GM21576 (cell line): ENCODE results near the gene EFNA5.

Source experiments
- ATAC-seq: cut with Tn5 transposase; IDR thresholded peaks from one replicate; pipeline ENCODE4 v1.9.1; 2021; ENCODE audit warnings: mild to moderate bottlenecking, moderate library complexity; ENCODE audit not compliant: unreplicated experiment

Gene EFNA5

DNA sequence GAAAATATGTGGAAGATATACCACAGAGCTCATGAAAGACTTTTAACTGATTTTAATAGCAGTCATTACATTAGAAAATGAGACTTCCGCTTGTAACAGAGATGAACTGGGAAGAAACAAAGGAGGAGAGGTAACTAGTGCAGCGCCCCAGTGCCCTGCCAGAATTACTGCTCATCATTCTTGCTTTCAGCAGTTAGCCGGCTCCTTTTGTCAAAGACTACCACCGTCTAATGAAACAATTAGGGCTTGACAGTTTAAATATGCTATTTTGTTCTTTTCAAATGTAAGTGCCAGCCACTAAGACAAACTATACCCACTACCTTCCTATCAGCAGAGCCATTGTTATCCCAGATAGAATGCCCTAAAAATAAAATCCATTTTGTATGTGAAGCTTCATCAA, 328.4 kb downstream of the EFNA5 start:
- no peak for ATAC-seq

DNA sequence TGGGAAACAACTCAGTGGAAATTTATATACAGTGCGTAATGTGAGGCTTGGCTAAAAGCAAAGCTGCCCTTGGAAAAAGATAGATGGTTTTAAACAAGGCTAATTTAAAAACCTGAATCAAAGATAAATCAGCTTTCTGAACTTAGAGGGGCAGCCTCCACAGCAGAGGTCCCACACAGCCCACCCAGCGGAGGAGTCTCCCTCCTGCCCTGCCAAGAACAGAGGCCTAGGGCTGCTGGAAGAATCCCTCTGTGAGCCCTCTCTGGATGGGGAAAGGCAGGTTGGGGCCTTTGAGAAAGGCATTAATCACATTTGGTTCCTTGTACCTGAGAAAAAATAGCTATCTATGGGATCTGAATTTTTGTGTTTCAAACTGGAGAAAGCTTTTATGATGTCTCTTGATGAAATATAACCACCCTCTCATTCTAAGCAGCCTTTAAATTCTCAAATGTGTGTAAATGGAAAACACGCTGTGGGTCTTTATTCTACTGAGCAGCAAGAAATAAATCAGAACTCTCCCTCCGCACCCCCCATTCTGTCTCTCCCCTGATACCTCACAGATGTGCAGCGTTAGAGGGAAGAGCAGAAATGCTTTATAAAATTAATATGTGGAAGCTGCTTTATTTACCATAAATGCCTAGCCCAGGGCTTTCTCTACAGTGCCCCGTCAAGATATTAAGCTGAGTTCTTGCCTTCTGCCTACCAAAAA, 329.2 kb downstream of the EFNA5 start:
- ATAC-seq = no peak

DNA sequence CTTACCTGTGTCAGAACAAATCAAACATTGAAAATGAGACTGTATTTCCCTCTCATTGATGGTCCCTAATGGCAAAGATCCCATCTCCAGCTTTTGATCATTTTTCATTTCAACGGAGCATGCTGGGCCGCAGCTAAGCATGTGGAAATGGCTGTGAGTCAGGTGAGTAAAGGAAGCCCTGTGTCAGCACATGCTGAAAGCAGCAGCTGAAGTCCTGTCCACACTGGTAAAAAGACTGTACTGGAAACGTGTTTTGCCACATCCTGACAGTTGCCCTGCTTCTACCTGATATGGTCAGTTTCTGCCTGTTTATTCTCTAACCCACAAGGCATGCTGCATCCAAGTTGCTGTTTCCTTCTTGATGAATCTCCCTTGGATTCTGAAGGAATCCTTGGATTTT, 330.1 kb downstream of the EFNA5 start:
- ATAC-seq = no peak

DNA sequence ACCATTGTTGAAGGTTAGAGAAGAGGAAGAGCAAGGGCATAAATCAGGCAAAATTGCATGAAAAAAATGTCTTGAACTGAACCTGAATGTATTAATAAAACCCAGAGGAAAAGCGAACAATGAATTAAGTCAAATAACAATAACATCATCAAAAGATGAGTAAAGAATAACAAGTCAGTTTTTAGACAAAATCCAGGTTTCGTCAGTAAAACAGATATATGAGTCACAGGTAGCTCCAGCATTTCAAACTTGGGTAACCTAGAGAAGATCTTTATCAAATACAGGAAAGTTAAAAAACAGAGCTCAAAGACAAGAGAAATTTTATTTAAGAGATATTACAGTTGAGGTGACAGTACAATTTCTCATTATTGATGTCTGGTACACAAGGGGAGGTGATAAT, 332.4 kb downstream of the EFNA5 start:
- ATAC-seq = no peak

DNA sequence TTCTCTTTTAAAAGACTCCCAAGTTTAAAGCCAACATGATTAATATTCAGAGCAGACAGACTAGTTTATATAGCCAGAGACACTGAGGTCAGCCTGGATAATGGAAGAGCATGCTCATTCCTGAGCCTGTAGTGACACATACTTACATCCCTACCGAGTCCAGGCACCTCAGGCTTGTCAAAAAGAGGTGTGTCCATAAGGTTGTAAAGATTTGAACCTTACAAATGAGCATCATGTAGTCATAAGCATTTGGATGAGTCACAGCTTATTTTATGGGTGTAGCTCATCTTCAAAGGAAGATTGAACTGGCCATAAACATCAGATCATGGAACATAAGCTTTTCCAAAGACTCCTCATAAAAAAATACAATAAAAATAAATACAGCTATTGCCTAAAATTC, 333.5 kb downstream of the EFNA5 start:
- ATAC-seq = no peak

DNA sequence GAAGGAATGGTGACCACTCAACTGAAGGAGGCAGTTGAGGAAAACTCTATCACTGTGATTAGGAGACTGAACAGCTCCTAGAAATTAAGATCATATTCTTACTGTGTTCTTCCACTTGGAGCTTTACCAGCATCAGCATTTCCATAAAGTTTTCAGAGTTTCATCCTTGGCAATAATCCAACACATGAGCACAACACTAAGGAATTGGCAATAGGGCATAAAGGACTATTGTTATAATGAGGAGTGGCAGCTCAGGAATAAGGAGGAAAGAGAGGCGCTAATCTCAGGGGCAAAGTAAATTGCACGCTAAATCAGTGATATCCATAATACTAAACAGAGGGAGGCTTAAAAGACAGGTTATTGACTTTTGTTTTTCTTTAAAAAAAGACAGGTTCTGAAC, 338.9 kb downstream of the EFNA5 start:
- no peak for ATAC-seq

DNA sequence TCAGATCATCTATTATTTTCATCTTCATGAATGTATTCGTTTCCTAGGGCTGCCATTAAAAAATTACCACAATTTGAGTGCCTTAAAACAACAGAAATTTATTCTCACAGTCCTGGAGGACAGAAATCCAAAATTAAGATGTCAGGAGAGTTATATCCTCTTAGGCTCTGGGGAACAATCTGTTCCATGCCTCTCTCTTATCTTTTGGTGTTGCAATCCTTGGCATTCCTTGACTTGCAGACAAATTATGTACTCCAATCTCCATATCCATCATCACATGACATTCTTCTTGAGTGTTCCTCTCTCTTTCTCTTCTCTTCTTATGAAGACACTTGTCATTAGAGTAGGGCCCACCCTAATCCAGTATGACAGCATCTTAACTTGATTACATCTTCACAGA, 339.4 kb downstream of the EFNA5 start:
- ATAC-seq = no peak

DNA sequence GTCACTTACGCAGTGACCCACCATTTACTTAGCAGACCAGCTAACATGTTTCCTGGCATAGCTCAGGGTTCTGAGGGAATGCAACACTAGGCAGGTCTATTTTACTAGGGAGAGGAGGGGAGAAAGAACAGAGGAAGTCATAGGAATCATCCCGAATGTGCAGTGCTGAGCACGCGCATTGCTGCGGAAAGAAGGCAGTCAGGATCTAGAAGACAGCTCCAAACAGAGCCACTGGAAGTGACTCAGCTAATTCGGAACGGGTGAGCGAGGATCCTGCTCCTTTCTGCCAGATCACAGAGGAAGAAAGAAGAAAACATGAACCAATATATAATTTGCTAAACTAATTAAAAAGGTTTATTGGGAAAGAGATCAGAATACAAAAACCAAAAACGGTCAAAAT, 339.8 kb downstream of the EFNA5 start:
- ATAC-seq = no peak

DNA sequence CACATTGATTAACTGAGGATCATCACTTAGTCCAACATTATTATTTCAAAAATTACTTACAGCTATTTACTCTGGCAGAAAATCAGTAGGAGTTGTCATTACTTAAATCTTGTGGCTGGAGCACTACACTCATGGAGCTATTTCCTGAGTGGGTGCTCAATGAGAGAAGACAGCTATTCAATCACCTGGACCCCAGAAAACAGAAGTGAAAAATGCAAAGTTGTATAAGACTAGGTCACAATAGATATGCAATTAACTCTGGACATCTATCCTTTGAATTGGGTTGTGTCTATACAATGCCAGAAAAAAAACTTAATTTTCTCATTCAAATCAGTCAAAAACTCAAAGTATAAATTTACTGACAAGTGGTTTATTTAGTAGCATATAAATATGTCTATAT, 340.9 kb downstream of the EFNA5 start:
- peak; percentile 80 for ATAC-seq
